ENCODE measurements around the gene CDC6.

Gene CDC6

DNA sequence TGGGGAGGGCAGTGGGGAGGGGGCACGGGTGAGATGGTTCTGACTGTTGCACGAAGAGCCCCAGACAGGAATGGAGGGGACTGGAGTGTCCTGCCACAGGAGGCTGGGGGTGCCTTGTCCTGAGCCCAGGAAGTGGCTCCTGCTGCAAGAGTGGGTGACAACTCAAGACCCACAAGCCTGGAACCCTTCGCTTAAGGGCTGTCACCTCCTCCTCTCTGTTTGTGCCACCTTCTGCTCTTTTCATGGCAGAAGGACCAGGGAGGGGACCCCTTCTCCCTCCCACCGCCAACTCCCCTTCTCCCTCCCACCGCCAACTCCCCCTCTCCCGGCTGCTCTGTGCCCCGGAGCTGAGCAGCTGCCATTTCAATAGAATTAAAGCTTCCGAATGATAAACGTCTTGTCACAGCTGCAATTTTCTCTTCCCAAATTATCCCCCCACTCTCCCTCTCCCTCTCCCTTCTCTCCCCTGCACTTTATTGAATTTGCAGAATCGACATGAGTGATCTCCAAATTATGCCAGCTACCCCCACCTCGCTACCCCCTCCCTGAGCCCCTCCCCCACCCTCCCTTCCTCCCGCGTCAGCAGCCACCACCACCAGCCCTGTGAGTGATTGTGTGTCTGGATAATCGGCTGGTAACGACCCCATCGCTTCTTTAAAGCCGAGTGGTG is 63.1 kb downstream of the CDC6 start:
- DNase-seq (ENCODE audit: low read depth): no peak
- no peak overlapping the region for H3K4me3 ChIP-seq (ENCODE audit: low read depth, low read length)
- TF ChIP-seq, protein P1, sequence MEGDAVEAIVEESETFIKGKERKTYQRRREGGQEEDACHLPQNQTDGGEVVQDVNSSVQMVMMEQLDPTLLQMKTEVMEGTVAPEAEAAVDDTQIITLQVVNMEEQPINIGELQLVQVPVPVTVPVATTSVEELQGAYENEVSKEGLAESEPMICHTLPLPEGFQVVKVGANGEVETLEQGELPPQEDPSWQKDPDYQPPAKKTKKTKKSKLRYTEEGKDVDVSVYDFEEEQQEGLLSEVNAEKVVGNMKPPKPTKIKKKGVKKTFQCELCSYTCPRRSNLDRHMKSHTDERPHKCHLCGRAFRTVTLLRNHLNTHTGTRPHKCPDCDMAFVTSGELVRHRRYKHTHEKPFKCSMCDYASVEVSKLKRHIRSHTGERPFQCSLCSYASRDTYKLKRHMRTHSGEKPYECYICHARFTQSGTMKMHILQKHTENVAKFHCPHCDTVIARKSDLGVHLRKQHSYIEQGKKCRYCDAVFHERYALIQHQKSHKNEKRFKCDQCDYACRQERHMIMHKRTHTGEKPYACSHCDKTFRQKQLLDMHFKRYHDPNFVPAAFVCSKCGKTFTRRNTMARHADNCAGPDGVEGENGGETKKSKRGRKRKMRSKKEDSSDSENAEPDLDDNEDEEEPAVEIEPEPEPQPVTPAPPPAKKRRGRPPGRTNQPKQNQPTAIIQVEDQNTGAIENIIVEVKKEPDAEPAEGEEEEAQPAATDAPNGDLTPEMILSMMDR (IDR thresholded peaks at IDR 0.05; ENCODE audit: insufficient read depth, low read depth, low read length, missing control alignments): no peak

DNA sequence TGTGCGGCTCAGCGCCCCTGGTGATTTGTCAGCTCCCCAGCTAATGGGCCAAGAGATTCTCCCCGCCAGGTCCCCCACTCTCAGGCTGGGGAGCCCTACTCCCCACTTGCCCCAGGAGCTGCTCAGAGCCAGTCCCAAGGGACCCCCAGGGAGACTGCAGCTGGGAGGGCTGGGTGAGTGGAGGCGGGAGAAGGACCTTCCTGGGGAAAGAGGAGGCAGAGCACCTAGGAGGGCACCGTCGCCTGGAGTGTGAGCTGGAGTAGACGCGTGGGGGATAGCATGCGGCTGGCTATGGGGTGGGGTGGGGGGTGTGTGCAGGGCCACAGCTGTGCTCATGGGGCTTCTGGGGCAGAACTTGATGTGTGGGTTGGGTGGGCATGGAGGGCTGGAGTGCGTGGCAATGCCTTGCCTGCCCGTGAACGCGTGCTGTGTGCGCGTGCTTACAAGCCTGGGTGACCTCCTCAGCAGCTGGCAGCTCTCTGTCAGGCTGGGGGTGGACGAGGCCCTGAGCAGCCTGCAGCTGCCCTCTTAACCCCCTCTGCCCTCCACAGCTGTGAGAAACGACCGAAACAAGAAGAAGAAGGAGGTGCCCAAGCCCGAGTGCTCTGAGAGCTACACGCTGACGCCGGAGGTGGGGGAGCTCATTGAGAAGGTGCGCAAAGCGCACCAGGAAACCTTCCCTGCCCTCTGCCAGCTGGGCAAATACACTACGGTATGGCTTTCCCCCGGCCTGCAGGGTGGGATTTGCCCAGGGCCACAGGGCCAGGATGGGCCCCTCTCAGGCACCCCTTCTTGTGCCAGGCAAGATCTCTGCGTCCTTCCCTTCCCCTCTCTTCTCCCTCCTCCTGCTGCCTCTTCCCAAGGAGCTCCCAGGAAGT is 63.9 kb downstream of the CDC6 start:
- TF ChIP-seq, protein P1 (IDR thresholded peaks at IDR 0.05; ENCODE audit: insufficient read depth, low read depth, low read length, missing control alignments): no peak
- no peak for DNase-seq (ENCODE audit: low read depth)

DNA sequence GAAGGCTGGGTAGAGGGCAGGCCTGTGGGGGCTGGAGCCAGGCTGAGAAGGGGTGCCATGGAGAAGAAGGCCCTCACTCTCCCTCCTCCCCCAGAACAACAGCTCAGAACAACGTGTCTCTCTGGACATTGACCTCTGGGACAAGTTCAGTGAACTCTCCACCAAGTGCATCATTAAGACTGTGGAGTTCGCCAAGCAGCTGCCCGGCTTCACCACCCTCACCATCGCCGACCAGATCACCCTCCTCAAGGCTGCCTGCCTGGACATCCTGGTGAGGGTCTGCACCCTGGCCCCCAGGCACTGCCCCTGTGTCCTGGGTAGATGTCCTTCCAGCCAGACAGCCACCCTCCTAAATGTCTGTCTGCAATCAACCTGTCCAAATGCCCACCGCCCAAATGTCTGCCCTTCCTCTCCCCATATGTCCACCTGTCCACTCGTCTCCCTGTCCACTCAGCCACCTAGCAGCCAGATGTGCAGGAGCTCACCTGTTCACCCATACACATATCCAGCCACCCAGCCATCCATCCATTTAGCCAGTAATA is 64.6 kb downstream of the CDC6 start:
- no peak overlapping the region for H3K4me3 ChIP-seq (ENCODE audit: low read depth, low read length)
- TF ChIP-seq, protein P1 (IDR thresholded peaks at IDR 0.05; ENCODE audit: insufficient read depth, low read depth, low read length, missing control alignments): no peak
- DNase-seq (ENCODE audit: low read depth): no peak

More for the DNA sequence above, 63.9 kb downstream of the CDC6 start:
- no peak overlapping the region for H3K4me3 ChIP-seq (ENCODE audit: low read depth, low read length)

DNA sequence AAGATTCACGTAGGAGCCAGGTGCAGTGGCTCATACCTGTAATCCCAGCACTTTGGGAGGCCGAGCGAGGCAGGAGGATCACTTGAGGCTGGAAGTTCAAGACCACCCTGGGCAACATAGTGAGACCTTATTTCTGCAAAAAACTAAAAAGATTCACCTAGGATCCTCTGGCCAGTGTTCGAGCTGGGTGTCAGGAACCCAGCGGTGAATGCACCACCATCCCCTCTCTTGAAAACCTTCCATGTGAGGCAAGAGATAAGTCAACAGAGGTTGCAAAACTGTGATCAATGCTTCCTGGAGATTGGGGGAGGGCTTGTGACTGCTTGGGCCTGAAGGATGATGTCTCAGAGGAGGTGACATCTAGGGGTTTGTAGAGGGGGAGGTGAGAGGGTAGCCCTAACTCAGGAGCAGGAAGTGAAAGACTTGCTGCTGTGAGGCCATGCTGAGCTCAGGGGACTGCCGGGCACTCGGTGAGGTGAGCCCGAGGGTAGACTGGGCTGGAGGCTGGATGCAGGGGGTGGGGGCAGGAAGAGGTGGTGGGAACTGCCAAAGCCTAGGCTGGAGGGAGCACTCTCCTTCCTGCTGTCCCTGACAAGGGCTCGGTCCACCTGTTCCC is 65.2 kb downstream of the CDC6 start:
- TF ChIP-seq, protein P1 (IDR thresholded peaks at IDR 0.05; ENCODE audit: insufficient read depth, low read depth, low read length, missing control alignments): no peak
- DNase-seq (ENCODE audit: low read depth): no peak

More for the DNA sequence above, 65.2 kb downstream of the CDC6 start:
- H3K4me3 ChIP-seq (ENCODE audit: low read depth, low read length): no peak overlapping the region

Data from GM12865 (cell line).